ENCODE measurements around the gene CSTF1. TPM values are rescaled to one million over a fixed set of nuclear protein-coding genes. Genes with fewer than 3 reads are reported as not detected.

CSTF1 gene
- total and polyA plus RNA-seq, 2 donors (not counting 3 experiments of a cell fraction or from before 2014, with no cell fraction given): 39.6 to 49.3 TPM

DNA sequence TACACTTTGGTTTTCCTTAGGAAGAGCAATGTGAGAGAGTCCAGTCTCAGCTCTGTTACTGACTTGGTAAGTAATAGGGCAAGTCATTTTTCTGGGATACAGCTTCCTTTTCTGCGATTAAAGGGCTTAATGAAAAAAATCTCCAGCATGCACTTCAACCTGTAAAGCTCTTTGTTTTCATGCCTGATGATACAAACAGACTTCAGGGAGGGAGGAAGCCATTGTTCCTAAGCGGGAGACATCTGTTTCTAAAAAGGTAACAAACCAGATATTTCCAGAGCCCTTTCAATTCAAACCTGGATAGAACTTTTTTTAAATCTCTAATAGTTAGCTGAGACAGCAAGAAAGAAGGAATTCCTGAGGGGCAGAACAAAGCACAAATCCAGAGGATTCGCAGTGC, 14.5 kb downstream of the CSTF1 start:
- Histone ChIP-seq H3K27me3 (ENCODE audit: control insufficient read depth in 2 of 2, insufficient read depth in 2 of 2, low read length in 2 of 2) (no peaks in the 10 kb centered on the region), H3K36me3 (ENCODE audit: control insufficient read depth in 2 of 2, extremely low read depth in 1 of 2, insufficient read depth in 2 of 2, low read length in 2 of 2) (peaks cover 11 to 12% of the 10 kb centered on the region in 2 experiments), H3K4me1 (ENCODE audit: control insufficient read depth, extremely low read depth, insufficient read depth, low read length) (peaks cover 4% of the 10 kb centered on the region), H3K9ac (replicated peaks; ENCODE audit: extremely low read depth, insufficient read depth, low read length) (no peak overlapping the region), H3K79me2 (ENCODE audit: control insufficient read depth, insufficient read depth, low read length) (peaks cover 2% of the 10 kb centered on the region), H4K20me1 (replicated peaks; ENCODE audit: control insufficient read depth, extremely low read depth, insufficient read depth, low read length) (no peaks in the 10 kb centered on the region), H2AFZ (ENCODE audit: low read depth, low read length) (no peak overlapping the region), H3K9me3 (replicated peaks; ENCODE audit: control insufficient read depth, insufficient read depth, low read length) (no peaks in the 10 kb centered on the region), H3K9me1 (replicated peaks; ENCODE audit: control insufficient read depth, extremely low read depth, insufficient read depth, low read length) (no peaks in the 10 kb centered on the region), H3K4me3 (replicated peaks in 1 of 3; ENCODE audit: insufficient read depth in 1 of 3, low read depth in 1 of 3, low read length in 3 of 3) (no peak overlapping the region), H3K27ac (ENCODE audit: insufficient read depth, low read depth, low read length) (no peak overlapping the region), H3K4me2 (ENCODE audit: insufficient read depth, low read length) (no peak overlapping the region)
- FAIRE-seq (no peak), DNase-seq (ENCODE audit: low read depth, low spot score) (no peak)
- intact Hi-C loops (cut with micrococcal nuclease) (no loop called here), dilution Hi-C loops (cut with MboI; ENCODE audit: extremely low pct_ligation_motif_present, low sequenced_read_pairs) (no loop called here)
- ChIA-PET POLR2A (no interaction called here), CTCF (no interaction called here)
- no TSS peak for BruUV-seq (replicated peaks)
- TF ChIP-seq POLR2AphosphoS5 (IDR thresholded peaks at IDR 0.05; ENCODE audit: insufficient read depth, low read depth, low read length) (no peak), JUN (IDR thresholded peaks at IDR 0.05; ENCODE audit: borderline replicate concordance, insufficient read depth, insufficient read length, low read depth) (no peak), POLR2A (IDR thresholded peaks at IDR 0.05; ENCODE audit: low read depth, low read length) (no peak), MAX (IDR thresholded peaks at IDR 0.05; ENCODE audit: insufficient read depth, insufficient read length) (no peak), MYC (IDR thresholded peaks at IDR 0.05; ENCODE audit: low read depth, low read length) (no peak), EZH2 (IDR thresholded peaks at IDR 0.05; ENCODE audit: borderline replicate concordance, low read depth, low read length, severe bottlenecking) (no peak), GATA2 (IDR thresholded peaks at IDR 0.05; ENCODE audit: insufficient read depth, insufficient read length, low read depth, low read length) (no peak), FOS (IDR thresholded peaks at IDR 0.05; ENCODE audit: borderline replicate concordance, insufficient read depth, low read length) (no peak)
- TF ChIP-seq, protein P1, sequence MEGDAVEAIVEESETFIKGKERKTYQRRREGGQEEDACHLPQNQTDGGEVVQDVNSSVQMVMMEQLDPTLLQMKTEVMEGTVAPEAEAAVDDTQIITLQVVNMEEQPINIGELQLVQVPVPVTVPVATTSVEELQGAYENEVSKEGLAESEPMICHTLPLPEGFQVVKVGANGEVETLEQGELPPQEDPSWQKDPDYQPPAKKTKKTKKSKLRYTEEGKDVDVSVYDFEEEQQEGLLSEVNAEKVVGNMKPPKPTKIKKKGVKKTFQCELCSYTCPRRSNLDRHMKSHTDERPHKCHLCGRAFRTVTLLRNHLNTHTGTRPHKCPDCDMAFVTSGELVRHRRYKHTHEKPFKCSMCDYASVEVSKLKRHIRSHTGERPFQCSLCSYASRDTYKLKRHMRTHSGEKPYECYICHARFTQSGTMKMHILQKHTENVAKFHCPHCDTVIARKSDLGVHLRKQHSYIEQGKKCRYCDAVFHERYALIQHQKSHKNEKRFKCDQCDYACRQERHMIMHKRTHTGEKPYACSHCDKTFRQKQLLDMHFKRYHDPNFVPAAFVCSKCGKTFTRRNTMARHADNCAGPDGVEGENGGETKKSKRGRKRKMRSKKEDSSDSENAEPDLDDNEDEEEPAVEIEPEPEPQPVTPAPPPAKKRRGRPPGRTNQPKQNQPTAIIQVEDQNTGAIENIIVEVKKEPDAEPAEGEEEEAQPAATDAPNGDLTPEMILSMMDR (IDR thresholded peaks at IDR 0.05; ENCODE audit: extremely low read depth in 1 of 2, insufficient read depth in 1 of 2, low read depth in 1 of 2, low read length in 2 of 2): no peak
